ENCODE data around the gene EPX. TPM values are rescaled to one million over a fixed set of nuclear protein-coding genes. Genes with fewer than 3 reads are reported as not detected.

Gene EPX
- total RNA-seq, 2 experiments from 2014 or later = not detected

- POLR2A ChIA-PET = no interaction called here
- Mint-ChIP-seq H3K27me3 (peaks cover 49% of the 10 kb centered on the region), H3K36me3 (no peaks in the 10 kb centered on the region), H3K4me3 (no peak overlapping the region), H3K4me1 (peaks cover 18% of the 10 kb centered on the region), H3K27ac (no peak overlapping the region), H3K9me3 (no peaks in the 10 kb centered on the region)
- ATAC-seq (ENCODE audit: low read depth) (no peak), DNase-seq (no peak)
These were observed 59.6 kb downstream of the EPX start for GRCh38 chr17:58252141-58252540.

GRCh38 chr17:58253082-58253481, 60.6 kb downstream of the EPX start:
- no peak overlapping the region for H3K4me3 Mint-ChIP-seq
- H3K27me3 Mint-ChIP-seq = peaks cover 53% of the 10 kb centered on the region
- DNase-seq = no peak
- peaks cover 10% of the 10 kb centered on the region for H3K4me1 Mint-ChIP-seq
- POLR2A ChIA-PET = no interaction called here
- H3K27ac Mint-ChIP-seq = no peak overlapping the region
- H3K36me3 Mint-ChIP-seq = no peaks in the 10 kb centered on the region
- no peaks in the 10 kb centered on the region for H3K9me3 Mint-ChIP-seq
- no peak for ATAC-seq (ENCODE audit: low read depth)

Other genes starting within 250 kb of the EPX start
- 1 to 10 TPM in 1 of 2 experiments, under 1 TPM in 1; 0.28 to 1.2 TPM for gene CUEDC1, start 237.3 kb upstream of the EPX start, total RNA-seq
- 10 to 100 TPM; 54.0 to 57.8 TPM for gene VEZF1, start 204.5 kb upstream of the EPX start, total RNA-seq
- gene SRSF1, start 185.5 kb upstream of the EPX start, total RNA-seq = 100 to 1,000 TPM; 314 to 323 TPM
- gene DYNLL2, start 109.3 kb upstream of the EPX start, total RNA-seq = 10 to 100 TPM; 29.5 to 31.3 TPM
- under 1 TPM; 0.65 to 0.72 TPM for gene OR4D1, start 44.3 kb upstream of the EPX start, total RNA-seq
- not detected for gene OR4D2, start 25.7 kb upstream of the EPX start, total RNA-seq
- gene MKS1, start 26.5 kb downstream of the EPX start, total RNA-seq = 10 to 100 TPM; 23.0 to 26.5 TPM
- gene LPO, start 45.9 kb downstream of the EPX start, total RNA-seq = not detected
- gene MPO, start 88.2 kb downstream of the EPX start, total RNA-seq = not detected
- gene TSPOAP1, start 136.1 kb downstream of the EPX start, total RNA-seq = 10 to 100 TPM; 70.6 to 77.7 TPM
- 10 to 100 TPM; 66.4 to 70.2 TPM for gene SUPT4H1, start 159.5 kb downstream of the EPX start, total RNA-seq
- under 1 TPM in 1 of 2 experiments, not detected in 1; 0.72 TPM for gene RNF43, start 224.8 kb downstream of the EPX start, total RNA-seq